ENCODE data around the gene TRIM41.

TRIM41 gene

DNA sequence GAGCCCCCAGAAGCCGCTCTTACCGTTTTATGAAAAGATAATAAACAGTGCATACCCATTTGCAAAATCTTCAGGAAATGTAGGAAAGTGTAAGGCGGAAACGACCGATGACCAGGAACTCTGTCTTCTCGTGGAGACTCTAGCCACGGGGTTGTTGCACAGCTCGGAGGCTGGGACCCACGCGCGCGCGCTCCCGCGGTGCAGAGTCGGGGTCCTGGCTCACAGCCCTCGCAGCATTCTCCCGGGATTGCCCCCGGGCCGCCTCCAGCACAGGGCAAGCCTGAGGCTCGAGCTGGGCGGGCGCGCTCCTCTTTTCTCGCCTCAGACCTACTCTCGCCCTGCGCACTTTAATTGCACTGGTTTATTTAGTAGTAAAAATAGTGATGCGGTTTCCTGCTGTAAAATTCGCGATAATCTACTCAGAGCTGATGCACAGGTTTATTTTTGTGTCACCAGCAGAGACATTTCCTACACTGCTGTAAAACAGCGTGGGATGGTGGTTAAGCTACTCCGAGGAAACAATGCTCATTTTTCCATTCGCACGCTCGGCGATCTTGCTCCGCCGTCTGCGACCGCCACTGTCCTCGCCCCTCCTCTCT, 33.6 kb upstream of the TRIM41 start:
- H3K4me3 ChIP-seq (replicated peaks in 1 of 2; ENCODE audit: low read depth in 2 of 2, low read length in 2 of 2) = peak overlapping the region; percentile 69 to 87
- DNase-seq (ENCODE audit: low read depth in 2 of 2) = peak; percentile 39 to 50

DNA sequence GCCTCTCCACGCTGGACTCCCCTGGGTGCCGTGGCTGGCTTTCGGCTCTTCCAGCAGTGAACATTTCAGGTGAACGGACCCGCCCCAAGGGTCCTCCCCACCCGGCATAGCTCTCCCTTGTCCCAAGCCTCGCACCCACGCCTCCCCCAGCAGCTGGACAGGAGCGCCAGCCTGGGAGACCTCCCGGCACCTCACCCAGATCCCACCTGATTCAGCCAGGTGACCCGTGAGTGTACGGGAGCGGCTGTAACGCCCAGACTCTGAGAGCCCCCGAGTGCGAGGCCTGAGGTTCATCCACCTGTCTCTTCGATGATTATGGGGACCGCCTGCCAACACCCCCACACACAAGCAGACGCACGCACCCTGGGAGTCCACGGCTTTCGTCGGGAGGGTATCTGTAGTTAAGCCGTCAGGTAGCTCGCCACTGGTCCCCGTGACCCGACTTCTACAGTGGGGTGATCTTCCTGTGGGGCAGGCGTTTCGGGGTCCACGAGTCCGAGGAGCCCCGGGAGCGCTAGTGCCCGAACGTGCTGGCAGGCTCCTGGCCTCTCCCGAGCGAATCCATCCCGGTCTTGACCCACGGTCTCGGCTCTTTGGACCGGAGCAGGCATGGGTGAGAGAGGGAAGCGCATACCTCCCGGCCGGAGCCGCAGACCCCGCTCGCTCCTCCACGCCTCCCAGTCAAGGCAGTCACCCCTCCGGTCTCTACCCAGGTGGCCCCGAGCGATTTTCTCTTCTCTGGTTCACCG, 32.9 kb upstream of the TRIM41 start:
- no peak for TF ChIP-seq CTCF (IDR thresholded peaks at IDR 0.05; ENCODE audit: low read depth, low read length)
- DNase-seq (ENCODE audit: low read depth in 2 of 2) = no peak

More for the DNA sequence above, 33.6 kb upstream of the TRIM41 start:
- TF ChIP-seq CTCF (IDR thresholded peaks at IDR 0.05; ENCODE audit: low read depth, low read length) = no peak

DNA sequence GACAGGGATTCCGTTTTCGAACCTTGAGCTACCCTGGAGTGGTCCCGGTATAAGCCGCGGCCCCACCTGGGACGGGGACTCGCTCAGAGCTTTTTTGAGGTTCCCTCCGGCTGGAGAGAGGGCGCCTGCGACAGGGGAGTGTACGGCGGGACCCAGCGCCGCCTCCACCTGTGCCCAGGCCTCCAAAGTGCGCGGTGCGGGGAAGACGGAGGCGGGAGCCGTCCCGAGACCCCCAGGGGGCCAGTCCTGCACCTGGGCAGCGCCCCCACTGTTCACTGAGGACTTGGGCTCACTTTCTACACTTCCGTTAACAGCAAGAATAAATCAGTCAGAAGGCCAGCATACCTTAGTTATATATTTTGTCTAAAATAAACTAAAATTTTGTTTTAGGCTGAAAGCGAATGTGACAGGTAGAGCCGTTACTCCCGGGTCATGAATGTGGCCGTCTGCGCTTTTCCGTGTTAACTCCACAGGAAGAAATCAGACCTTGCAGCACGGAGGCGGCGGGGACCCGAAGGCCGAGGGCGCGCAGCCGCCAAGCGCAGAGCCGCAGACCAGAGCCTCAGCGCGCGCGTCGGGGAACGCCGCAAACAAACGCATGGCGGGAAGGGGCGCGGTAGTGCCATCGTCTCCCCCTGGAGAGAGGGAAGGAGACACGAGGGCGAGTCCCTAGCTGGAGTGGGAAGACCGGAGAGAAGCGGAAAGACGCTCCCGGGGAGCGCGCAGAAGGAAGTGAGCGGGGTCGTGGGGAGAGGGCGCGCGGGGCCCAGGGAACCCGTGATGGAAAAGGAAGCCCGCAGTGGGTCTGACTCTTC, 32.2 kb upstream of the TRIM41 start:
- peak; percentile 50 to 60 for DNase-seq (ENCODE audit: low read depth in 2 of 2)
- peak overlapping the region; percentile 69 to 87 for H3K4me3 ChIP-seq (replicated peaks in 1 of 2; ENCODE audit: low read depth in 2 of 2, low read length in 2 of 2)
- peak; percentile 14 for TF ChIP-seq CTCF (IDR thresholded peaks at IDR 0.05; ENCODE audit: low read depth, low read length)

More for the DNA sequence above, 32.9 kb upstream of the TRIM41 start:
- H3K4me3 ChIP-seq (replicated peaks in 1 of 2; ENCODE audit: low read depth in 2 of 2, low read length in 2 of 2) = peak overlapping the region; percentile 69 to 87

DNA sequence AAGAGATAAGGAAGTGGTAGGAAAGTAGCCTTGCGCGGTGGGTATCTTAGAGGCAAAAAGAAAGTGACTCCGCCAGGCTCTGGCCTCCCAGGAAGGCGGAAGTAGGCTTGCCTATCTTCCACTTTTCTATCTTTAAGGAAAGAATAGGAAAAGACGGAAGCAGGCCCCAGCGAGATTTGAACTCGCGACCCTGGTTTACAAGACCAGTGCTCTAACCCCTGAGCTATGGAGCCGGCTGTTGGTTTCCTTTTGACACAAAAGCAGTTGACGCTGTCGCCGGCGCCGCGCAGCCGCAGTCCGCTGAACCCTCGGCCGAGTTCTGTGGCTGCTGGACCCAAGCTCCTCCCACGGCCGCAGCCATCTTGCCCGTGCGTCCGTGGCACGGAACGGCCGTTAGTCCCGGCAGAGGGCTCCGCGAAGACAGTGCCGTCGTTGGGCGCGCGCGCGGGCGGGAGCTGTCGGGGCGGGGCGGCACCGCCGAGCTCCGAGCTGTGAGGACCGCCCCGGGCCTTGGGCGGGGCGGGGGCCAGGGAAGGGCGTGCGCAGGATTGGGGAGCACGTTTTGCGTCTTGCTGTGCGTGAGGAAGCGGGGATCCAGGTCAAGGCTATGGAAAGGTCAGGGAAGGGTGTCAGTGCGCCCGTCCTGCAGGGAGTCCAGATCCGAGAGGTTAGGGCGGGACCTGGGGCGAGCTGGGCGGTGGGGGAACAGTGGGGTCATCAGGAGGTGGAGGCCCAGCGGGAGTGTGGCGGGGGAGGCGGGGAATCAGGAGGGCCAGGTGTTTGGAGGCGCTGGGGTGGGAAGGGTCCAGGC, 31.4 kb upstream of the TRIM41 start:
- no peak for TF ChIP-seq CTCF (IDR thresholded peaks at IDR 0.05; ENCODE audit: low read depth, low read length)
- H3K4me3 ChIP-seq (replicated peaks in 1 of 2; ENCODE audit: low read depth in 2 of 2, low read length in 2 of 2) = peak overlapping the region; percentile 69 to 87
- peak; percentile 96 to 98 for DNase-seq (ENCODE audit: low read depth in 2 of 2)

DNA sequence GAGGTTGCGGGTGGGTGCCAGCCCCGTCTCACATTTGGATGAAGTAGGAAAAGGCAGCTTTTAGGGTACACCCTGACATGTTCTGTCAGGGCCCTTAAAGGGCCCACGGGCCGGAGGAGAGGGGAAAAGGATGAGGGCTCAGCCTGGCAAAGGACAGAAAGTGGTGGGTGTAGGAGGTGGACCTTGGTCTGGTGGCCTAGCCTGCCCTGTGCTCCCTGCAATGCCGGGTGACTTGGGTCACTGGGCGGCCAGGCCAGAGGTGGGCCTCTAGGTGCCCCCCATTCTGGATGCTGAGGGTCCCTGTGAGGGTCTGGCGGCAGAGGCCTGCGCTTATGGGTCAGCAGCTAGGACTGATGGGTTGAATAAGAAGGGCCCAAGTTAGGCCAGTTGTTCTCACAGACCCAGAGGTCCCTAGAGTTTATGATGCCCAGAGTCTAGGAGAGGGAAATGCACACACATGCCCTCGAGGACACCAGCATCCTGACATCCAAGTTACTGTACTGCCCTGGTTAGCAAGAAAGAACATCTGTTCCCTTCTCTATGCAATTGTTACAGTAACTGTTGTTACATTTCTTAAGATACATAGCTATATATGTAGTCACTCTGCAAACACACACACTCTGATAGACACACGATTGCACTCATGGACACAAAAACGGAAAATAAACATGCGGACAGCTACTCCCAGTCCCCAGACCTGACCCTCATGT, 30.6 kb upstream of the TRIM41 start:
- DNase-seq (ENCODE audit: low read depth in 2 of 2) = peak in 1 of 2 donors; percentile 43
- no peak for TF ChIP-seq CTCF (IDR thresholded peaks at IDR 0.05; ENCODE audit: low read depth, low read length)
- peak overlapping the region; percentile 64 to 69 for H3K4me3 ChIP-seq (replicated peaks in 1 of 2; ENCODE audit: low read depth in 2 of 2, low read length in 2 of 2)

All from cardiac fibroblast (primary cell).